MCF 10A (cell line): ENCODE results near the gene NAALADL2. TPM values are rescaled to one million over a fixed set of nuclear protein-coding genes. Genes with fewer than 3 reads are reported as not detected.

Experiments used
- BruUV-seq: library from RNA; stranded (reverse); fragments of 400-500 nt; replicated peaks from 2 replicates; lab custom pipeline; 2021; lab: Mats Ljungman, UMichigan
- CTCF ChIA-PET: fragments of 300-600 bp; sonication (Branson Sonifier 250); formaldehyde crosslinking; extraction: SDS; loops from one replicate; lab custom pipeline; 2021; ENCODE audit warnings: antibody characterized with exemption, inconsistent platforms; lab: Yijun Ruan, JAX
- POLR2A ChIA-PET: fragments of 300-600, 350-650 bp; sonication (Branson Sonifier 250); formaldehyde crosslinking; extraction: SDS; loops from one replicate; lab custom pipeline; 2020; ENCODE audit warnings: antibody characterized with exemption, inconsistent platforms; lab: Yijun Ruan, JAX
- DNase-seq: peaks from one replicate; pipeline ENCODE4 v3.0.0-alpha.2; 2018; ENCODE audit not compliant: unreplicated experiment
- H3K27ac Mint-ChIP-seq: one replicate; pipeline ENCODE4 v1.8.0; 2022; ENCODE audit warnings: mild to moderate bottlenecking, low read depth, mixed read lengths; ENCODE audit not compliant: unreplicated experiment
- H3K27me3 Mint-ChIP-seq: one replicate; pipeline ENCODE4 v1.8.0; 2022; ENCODE audit warnings: mixed read lengths; ENCODE audit not compliant: insufficient read depth, unreplicated experiment
- H3K36me3 Mint-ChIP-seq: one replicate; pipeline ENCODE4 v1.8.0; 2022; ENCODE audit warnings: mild to moderate bottlenecking, moderate library complexity, mixed read lengths; ENCODE audit not compliant: insufficient read depth, unreplicated experiment
- H3K4me1 Mint-ChIP-seq: one replicate; pipeline ENCODE4 v1.8.0; 2022; ENCODE audit warnings: mixed read lengths; ENCODE audit not compliant: insufficient read depth, unreplicated experiment
- H3K4me3 Mint-ChIP-seq: one replicate; pipeline ENCODE4 v1.8.0; 2022; ENCODE audit warnings: mild to moderate bottlenecking, moderate library complexity, mixed read lengths; ENCODE audit not compliant: unreplicated experiment
- H3K9me3 Mint-ChIP-seq: one replicate; pipeline ENCODE4 v1.8.0; 2022; ENCODE audit warnings: mixed read lengths; ENCODE audit not compliant: unreplicated experiment
- intact Hi-C: fragments of 100-400 bp; cut with micrococcal nuclease; formaldehyde crosslinking; loops from 2 replicates; pipeline ENCODE4 v1.14.1; 2022
- total RNA-seq: library from RNA; stranded (reverse); gene quantifications from 2 replicates; pipeline ENCODE4 v1.2.3, GENCODE V29; 2022
- TF ChIP-seq, protein P1 (sequence below): fragments of 200-600 bp; IDR thresholded peaks from one replicate; pipeline ENCODE4 v1.8.0; 2022; ENCODE audit warnings: antibody characterized with exemption, mild to moderate bottlenecking; ENCODE audit not compliant: unreplicated experiment

Gene NAALADL2
- total RNA-seq, 1 experiment from 2014 or later = 4.2 TPM

DNA sequence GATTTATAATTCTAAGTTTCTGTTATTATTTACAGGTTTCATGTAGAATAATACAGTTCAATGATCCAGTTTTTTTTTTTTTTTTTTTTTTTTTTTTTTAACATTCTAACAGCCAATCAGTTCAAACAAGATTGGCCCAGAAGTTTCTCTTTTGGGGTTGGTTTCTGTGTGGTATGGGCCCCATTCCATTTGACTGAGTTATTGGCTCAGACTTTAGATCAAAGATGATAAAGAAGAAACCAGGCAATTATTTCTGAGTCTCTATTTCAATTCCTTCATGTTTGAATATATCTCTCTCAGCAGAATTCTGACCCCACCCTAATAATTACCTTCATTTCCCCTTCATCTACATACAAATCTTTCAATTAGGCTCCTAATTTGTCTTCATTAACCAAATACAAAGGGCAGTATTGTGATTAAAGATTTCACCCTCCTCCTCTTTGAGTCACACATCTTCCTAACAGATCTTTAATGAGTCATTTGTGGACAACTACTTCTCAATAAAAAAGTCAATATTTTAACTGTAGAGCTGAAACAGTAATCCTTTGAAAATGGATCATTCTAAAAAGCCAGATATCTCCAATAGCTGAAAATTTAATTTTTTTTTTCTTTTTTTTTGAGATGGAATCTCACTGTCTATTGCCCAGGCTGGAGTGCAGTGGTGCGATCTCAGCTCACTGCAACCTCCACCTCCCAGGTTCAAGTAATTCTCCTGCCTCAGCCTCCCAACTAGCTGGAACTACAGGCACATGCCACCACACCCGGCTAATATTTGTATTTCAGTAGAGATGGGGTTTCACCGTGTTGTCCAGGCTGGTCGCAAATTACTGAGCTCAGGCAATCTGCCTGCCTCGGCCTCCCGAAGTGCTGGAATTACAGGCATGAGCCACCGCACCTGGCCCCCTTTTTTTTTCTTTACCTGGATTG lies 878.8 kb downstream of the NAALADL2 start:
- peaks cover 9% of the 10 kb centered on the region for H3K9me3 Mint-ChIP-seq
- TF ChIP-seq, protein P1, sequence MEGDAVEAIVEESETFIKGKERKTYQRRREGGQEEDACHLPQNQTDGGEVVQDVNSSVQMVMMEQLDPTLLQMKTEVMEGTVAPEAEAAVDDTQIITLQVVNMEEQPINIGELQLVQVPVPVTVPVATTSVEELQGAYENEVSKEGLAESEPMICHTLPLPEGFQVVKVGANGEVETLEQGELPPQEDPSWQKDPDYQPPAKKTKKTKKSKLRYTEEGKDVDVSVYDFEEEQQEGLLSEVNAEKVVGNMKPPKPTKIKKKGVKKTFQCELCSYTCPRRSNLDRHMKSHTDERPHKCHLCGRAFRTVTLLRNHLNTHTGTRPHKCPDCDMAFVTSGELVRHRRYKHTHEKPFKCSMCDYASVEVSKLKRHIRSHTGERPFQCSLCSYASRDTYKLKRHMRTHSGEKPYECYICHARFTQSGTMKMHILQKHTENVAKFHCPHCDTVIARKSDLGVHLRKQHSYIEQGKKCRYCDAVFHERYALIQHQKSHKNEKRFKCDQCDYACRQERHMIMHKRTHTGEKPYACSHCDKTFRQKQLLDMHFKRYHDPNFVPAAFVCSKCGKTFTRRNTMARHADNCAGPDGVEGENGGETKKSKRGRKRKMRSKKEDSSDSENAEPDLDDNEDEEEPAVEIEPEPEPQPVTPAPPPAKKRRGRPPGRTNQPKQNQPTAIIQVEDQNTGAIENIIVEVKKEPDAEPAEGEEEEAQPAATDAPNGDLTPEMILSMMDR = no peak
- ChIA-PET POLR2A (interaction anchor here (0.9 kb wide), 1 partner anchor 9 kb away, joined by 4 read pairs; no protein-coding TSS in a partner anchor), CTCF (interaction anchor here (0.6 to 0.8 kb wide), 3 partner anchors 228 to 322 kb away, joined by 3 to 4 read pairs (median 3); no protein-coding TSS in a partner anchor)
- no peaks in the 10 kb centered on the region for H3K27me3 Mint-ChIP-seq
- intact Hi-C loops = no loop called here
- H3K4me3 Mint-ChIP-seq = no peak overlapping the region
- peaks cover 6% of the 10 kb centered on the region for H3K4me1 Mint-ChIP-seq
- H3K27ac Mint-ChIP-seq = peak overlapping the region; percentile 23
- no peak for DNase-seq
- H3K36me3 Mint-ChIP-seq = no peaks in the 10 kb centered on the region
- BruUV-seq = no TSS peak

DNA sequence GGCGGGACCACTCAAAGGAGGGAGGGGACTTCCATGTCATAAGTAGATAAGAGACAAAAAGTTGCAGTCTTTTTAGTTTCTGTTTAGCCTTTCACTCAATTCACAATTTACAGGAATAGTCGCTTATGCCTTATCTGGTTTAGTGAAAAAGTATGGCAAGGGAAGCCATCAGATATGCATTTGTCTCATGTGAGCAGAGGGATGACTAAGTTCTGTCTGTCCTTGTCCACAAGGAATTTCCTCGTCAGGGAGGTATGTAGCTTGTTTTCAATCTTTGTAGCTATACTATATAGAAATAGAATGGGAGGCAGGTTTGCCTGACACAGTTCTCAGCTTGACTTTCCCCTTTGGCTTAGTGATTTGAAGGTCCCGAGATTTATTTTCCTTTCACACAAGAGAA lies 882.8 kb downstream of the NAALADL2 start:
- ChIA-PET CTCF (no interaction called here), POLR2A (interaction anchor here (0.7 kb wide), 1 partner anchor 535 kb away, joined by 3 read pairs; no protein-coding TSS in a partner anchor)
- no peak for DNase-seq
- no TSS peak for BruUV-seq
- H3K27me3 Mint-ChIP-seq = no peaks in the 10 kb centered on the region
- H3K27ac Mint-ChIP-seq = no peak overlapping the region
- intact Hi-C loops = no loop called here
- TF ChIP-seq, protein P1 = no peak
- H3K36me3 Mint-ChIP-seq = no peaks in the 10 kb centered on the region
- H3K4me1 Mint-ChIP-seq = peaks cover 16% of the 10 kb centered on the region
- no peaks in the 10 kb centered on the region for H3K9me3 Mint-ChIP-seq
- no peak overlapping the region for H3K4me3 Mint-ChIP-seq

DNA sequence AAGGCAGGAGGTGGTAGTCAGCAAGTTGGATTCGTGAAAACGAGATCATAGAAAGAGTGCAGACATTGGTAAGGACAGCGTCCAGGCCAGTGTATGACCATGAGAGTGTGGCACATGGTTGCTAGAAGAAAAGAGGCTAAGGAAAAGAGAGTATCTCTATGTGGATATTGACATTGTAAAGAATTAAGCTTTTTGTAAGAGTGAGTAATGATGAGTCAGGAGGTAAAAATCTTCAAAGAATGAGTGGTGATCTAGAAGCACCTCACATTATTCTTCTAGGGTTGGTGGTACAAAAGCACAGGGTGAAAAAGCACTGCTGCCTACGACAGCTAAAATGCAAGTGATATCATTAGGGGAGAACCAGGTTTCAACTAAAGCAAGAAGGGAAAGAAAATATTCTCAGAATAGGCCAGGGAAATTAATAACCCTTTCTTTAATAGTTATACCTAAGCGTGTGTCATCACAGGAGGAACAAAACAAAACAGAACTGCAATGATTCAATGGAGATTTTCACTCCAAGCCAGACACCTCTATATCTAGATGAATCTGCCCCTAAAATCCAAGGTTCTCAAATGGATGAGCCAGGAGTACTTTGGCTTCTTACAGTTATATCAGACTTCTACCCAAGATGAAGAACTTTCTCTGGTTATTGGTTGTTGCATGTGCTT lies 884.7 kb downstream of the NAALADL2 start:
- H3K27ac Mint-ChIP-seq = peak overlapping the region; percentile 10
- H3K27me3 Mint-ChIP-seq = no peaks in the 10 kb centered on the region
- no peaks in the 10 kb centered on the region for H3K36me3 Mint-ChIP-seq
- H3K4me3 Mint-ChIP-seq = no peak overlapping the region
- DNase-seq = peak; percentile 49
- TF ChIP-seq, protein P1 = no peak
- POLR2A ChIA-PET = interaction anchor here (0.7 kb wide), 1 partner anchor 10 kb away, joined by 3 read pairs; no protein-coding TSS in a partner anchor
- H3K9me3 Mint-ChIP-seq = no peaks in the 10 kb centered on the region
- no TSS peak for BruUV-seq
- intact Hi-C loops = no loop called here
- CTCF ChIA-PET = no interaction called here
- H3K4me1 Mint-ChIP-seq = peaks cover 22% of the 10 kb centered on the region

DNA sequence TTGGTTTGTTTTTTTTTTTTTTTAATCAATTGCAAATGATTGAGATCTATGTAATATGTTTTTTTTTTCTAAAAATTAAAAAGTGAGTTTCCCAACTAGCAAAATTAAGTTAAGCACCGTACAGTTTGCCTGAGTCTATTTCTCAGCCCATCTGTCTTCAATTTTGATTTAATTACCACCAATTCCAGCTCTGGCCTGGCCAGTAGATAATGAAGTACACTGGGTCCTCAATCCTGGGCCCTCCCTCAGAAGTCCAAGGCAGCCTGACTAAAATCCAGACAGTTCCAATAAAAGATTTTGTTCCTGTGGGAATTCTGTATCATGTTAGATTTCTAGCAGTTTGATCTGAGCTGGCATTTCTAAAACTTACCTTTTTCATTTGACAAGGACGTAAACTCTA lies 887.2 kb downstream of the NAALADL2 start:
- peaks cover 22% of the 10 kb centered on the region for H3K4me1 Mint-ChIP-seq
- DNase-seq = no peak
- H3K4me3 Mint-ChIP-seq = no peak overlapping the region
- intact Hi-C loops = no loop called here
- H3K27me3 Mint-ChIP-seq = no peaks in the 10 kb centered on the region
- H3K27ac Mint-ChIP-seq = no peak overlapping the region
- TF ChIP-seq, protein P1 = no peak
- H3K36me3 Mint-ChIP-seq = no peaks in the 10 kb centered on the region
- H3K9me3 Mint-ChIP-seq = no peaks in the 10 kb centered on the region
- CTCF ChIA-PET = interaction anchor here (0.6 kb wide), 2 partner anchors 16 to 39 kb away, joined by 3 read pairs; no protein-coding TSS in a partner anchor
- POLR2A ChIA-PET = interaction anchor here (0.6 kb wide), 2 partner anchors 789 to 1282 kb away, joined by 3 to 4 read pairs; no protein-coding TSS in a partner anchor
- no TSS peak for BruUV-seq
